ENCODE results near the gene XRCC5.

GRCh38 chr2:216148983-216149382 is 39.8 kb downstream of the XRCC5 start:
- TF ChIP-seq, protein P1, sequence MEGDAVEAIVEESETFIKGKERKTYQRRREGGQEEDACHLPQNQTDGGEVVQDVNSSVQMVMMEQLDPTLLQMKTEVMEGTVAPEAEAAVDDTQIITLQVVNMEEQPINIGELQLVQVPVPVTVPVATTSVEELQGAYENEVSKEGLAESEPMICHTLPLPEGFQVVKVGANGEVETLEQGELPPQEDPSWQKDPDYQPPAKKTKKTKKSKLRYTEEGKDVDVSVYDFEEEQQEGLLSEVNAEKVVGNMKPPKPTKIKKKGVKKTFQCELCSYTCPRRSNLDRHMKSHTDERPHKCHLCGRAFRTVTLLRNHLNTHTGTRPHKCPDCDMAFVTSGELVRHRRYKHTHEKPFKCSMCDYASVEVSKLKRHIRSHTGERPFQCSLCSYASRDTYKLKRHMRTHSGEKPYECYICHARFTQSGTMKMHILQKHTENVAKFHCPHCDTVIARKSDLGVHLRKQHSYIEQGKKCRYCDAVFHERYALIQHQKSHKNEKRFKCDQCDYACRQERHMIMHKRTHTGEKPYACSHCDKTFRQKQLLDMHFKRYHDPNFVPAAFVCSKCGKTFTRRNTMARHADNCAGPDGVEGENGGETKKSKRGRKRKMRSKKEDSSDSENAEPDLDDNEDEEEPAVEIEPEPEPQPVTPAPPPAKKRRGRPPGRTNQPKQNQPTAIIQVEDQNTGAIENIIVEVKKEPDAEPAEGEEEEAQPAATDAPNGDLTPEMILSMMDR (IDR thresholded peaks at IDR 0.05; ENCODE audit: control extremely low read depth in 1 of 3, insufficient read depth in 1 of 3, low read depth in 1 of 3, low read length in 3 of 3) = no peak
- TF ChIP-seq KDM5A (IDR thresholded peaks at IDR 0.05; ENCODE audit: low read length) (no peak), SIN3A (conservative IDR thresholded peaks at IDR 0.05 in 1 of 2, IDR thresholded peaks at IDR 0.05 in 1 of 2; ENCODE audit: low read depth in 1 of 2, low read length in 2 of 2) (no peak), E2F6 (IDR thresholded peaks at IDR 0.05) (no peak), ZNF274 (IDR thresholded peaks at IDR 0.05; ENCODE audit: borderline replicate concordance, extremely low read depth, low read length) (no peak), ASH2L (IDR thresholded peaks at IDR 0.05; ENCODE audit: low read length) (no peak)

Measured in H1 (cell line).